CD4-positive, alpha-beta memory T cell (primary cell): ENCODE data around the gene GJE1. TPM values are rescaled to one million over a fixed set of nuclear protein-coding genes. Genes with fewer than 3 reads are reported as not detected.
"Not testable (repeated sequence)": the region's sequence is repeated elsewhere in the genome, so short reads cannot be mapped to it uniquely, and the experiment has no call there.

Source experiments
- CTCF ChIA-PET: fragments of 350-600 bp; sonication (Branson Sonifier 250); formaldehyde crosslinking; loops from one replicate; lab custom pipeline; 2021; ENCODE audit warnings: inconsistent platforms; ENCODE audit not compliant: partially characterized antibody; lab: Charles Lee
- POLR2A ChIA-PET: fragments of 350-600 bp; sonication (Branson Sonifier 250); formaldehyde crosslinking; loops from one replicate; lab custom pipeline; 2021; ENCODE audit not compliant: partially characterized antibody; lab: Charles Lee
- DNase-seq, 5 donors: peaks; one replicate each; pipeline versions ENCODE4 v3.0.0 to v3.0.0-alpha.2; 2020 to 2022; ENCODE audit warnings: mixed read lengths in 1 of 5
- H3K27ac ChIP-seq: one replicate; pipeline ENCODE4 v1.7.0; 2013; ENCODE audit warnings: low read depth, low read length
- H3K27me3 ChIP-seq: 2 replicates; pipeline ENCODE4 v1.7.0; 2013; ENCODE audit warnings: mild to moderate bottlenecking, low read length, moderate library complexity; ENCODE audit not compliant: insufficient read depth
- H3K36me3 ChIP-seq: 2 replicates; pipeline ENCODE4 v1.7.0; 2013; ENCODE audit warnings: mild to moderate bottlenecking, low read length, moderate library complexity; ENCODE audit not compliant: insufficient read depth
- H3K4me1 ChIP-seq: 2 replicates; pipeline ENCODE4 v1.7.0; 2013; ENCODE audit warnings: mild to moderate bottlenecking, low read length, moderate library complexity; ENCODE audit not compliant: insufficient read depth
- H3K4me3 ChIP-seq, 2 donors: one replicate each; pipeline ENCODE4 v1.7.0; 2013; ENCODE audit warnings: low read length in 2 of 2, mild to moderate bottlenecking in 1 of 2
- H3K9me3 ChIP-seq, 2 donors: one replicate each; pipeline ENCODE4 v1.7.0; 2013; ENCODE audit warnings: low read length in 2 of 2, control low read depth in 1 of 2; ENCODE audit not compliant: control insufficient read depth in 1 of 2
- H3K27ac Mint-ChIP-seq, 7 donors: one replicate each; pipeline ENCODE4 v1.8.0; 2020 to 2021; ENCODE audit warnings: mixed read lengths in 7 of 7, mild to moderate bottlenecking in 6 of 7, inconsistent platforms in 3 of 7, moderate library complexity in 3 of 7
- H3K27me3 Mint-ChIP-seq, 2 donors: one replicate each; pipeline ENCODE4 v1.8.0; 2020 to 2021; ENCODE audit warnings: mixed read lengths in 2 of 2
- H3K36me3 Mint-ChIP-seq, 2 donors: one replicate each; pipeline ENCODE4 v1.8.0; 2020 to 2021; ENCODE audit warnings: mixed read lengths in 2 of 2, inconsistent platforms in 1 of 2, mild to moderate bottlenecking in 1 of 2
- H3K4me1 Mint-ChIP-seq, 4 donors: one replicate each; pipeline ENCODE4 v1.8.0; 2020 to 2021; ENCODE audit warnings: mixed read lengths in 4 of 4, mild to moderate bottlenecking in 1 of 4
- H3K4me3 Mint-ChIP-seq, 8 donors: one replicate each; pipeline ENCODE4 v1.8.0; 2020 to 2021; ENCODE audit warnings: mixed read lengths in 8 of 8, mild to moderate bottlenecking in 7 of 8, moderate library complexity in 6 of 8, inconsistent platforms in 3 of 8
- H3K9me3 Mint-ChIP-seq, 8 donors: one replicate each; pipeline ENCODE4 v1.8.0; 2020 to 2021; ENCODE audit warnings: mixed read lengths in 8 of 8, mild to moderate bottlenecking in 5 of 8, inconsistent platforms in 3 of 8, moderate library complexity in 1 of 8
- intact Hi-C: fragments of 100-400 bp; cut with micrococcal nuclease; formaldehyde crosslinking; loops from one replicate; pipeline ENCODE4 v1.15.1; 2023
- polyA plus RNA-seq, 2 donors: library from polyadenylated mRNA; unstranded; fragments of 300-500 nt; fragmentation: Illumina TruSeq; gene quantifications; one replicate each; pipeline ENCODE4 v1.2.3, GENCODE V29; 2021
- total RNA-seq, 2 experiments: library from RNA; stranded (reverse); gene quantifications; one replicate each; pipeline ENCODE4 v1.2.3, GENCODE V29; 2021

Gene GJE1
- total and polyA plus RNA-seq, 4 experiments from 2014 or later: not detected

DNA sequence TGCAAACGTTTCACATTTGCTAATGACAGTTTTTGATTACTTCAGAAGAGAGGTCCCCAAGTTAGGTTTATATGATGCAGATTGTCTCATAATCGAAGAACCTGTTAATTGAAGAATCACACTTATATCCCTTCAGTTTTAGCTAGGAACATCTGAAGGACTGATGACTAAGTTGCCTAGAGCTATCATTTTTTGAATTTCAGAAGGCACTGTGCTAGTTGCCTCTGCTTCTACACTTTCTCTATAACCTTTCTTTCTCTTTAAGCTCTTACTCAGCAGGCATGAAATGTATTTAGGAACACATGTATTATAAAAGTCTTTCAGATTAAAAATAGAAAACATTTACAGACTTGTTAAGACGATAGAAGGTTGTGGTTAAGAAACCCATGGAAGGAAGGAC, 14.4 kb upstream of the GJE1 start:
- ChIA-PET CTCF (no interaction called here), POLR2A (no interaction called here)
- no peak for DNase-seq
- intact Hi-C loops: no loop called here
- Histone ChIP-seq H3K4me3 (no peak overlapping the region), H3K36me3 (no peaks in the 10 kb centered on the region), H3K4me1 (no peaks in the 10 kb centered on the region), H3K27ac (no peak overlapping the region), H3K27me3 (no peaks in the 10 kb centered on the region), H3K9me3 (no peaks in the 10 kb centered on the region)
- Mint-ChIP-seq H3K36me3 (no peaks in the 10 kb centered on the region), H3K27me3 (peaks cover 4 to 5% of the 10 kb centered on the region in 2 donors), H3K27ac (no peak overlapping the region), H3K9me3 (no peaks in the 10 kb centered on the region), H3K4me3 (no peak overlapping the region), H3K4me1 (no peaks in the 10 kb centered on the region)

DNA sequence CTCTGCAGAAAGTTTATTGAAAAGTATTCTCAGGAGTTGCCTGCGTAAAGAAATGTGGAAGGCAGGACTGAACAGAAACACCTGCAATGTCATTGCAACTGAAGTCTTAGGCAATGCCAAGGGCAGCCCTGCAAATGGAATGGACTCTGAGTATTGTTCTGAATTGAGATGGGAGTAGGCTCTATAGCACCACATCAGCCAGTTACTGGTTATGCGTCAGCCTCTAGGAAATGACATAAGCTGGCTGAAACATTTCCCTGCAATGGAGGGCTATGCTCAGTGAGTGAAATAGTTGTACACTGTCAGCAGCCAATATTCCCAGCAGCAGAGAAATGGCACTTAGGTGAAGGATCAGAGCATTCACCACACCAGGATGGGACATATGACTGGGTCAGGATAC, 13.8 kb upstream of the GJE1 start:
- Histone ChIP-seq H3K27me3 (no peaks in the 10 kb centered on the region), H3K4me1 (no peaks in the 10 kb centered on the region), H3K36me3 (no peaks in the 10 kb centered on the region), H3K4me3 (no peak overlapping the region), H3K27ac (no peak overlapping the region), H3K9me3 (no peaks in the 10 kb centered on the region)
- Mint-ChIP-seq H3K4me1 (no peaks in the 10 kb centered on the region), H3K36me3 (no peaks in the 10 kb centered on the region), H3K27ac (no peak overlapping the region), H3K27me3 (peaks cover 4 to 5% of the 10 kb centered on the region in 2 donors), H3K9me3 (no peaks in the 10 kb centered on the region), H3K4me3 (no peak overlapping the region)
- CTCF ChIA-PET: no interaction called here
- POLR2A ChIA-PET: no interaction called here
- intact Hi-C loops: no loop called here
- no peak for DNase-seq

DNA sequence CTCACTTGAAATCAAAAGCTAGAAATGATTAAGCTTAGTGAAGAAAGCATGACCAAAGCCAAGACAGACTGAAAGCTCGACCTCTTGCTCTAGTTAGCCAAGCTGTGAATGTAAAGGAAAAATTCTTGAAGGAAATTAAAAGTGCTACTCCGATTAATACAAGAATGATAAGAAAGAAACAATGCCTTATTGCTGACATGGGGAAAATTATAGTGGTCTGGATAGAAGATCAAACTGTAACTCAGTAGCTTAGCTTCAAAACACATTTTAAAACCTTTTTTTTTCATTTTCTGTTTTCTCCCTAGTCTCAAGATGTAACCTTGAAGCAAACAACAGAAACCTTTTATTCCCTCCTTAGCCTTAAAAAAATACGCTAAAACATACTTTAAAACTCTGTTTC, 11.4 kb upstream of the GJE1 start:
- H3K27me3 ChIP-seq: no peaks in the 10 kb centered on the region
- ChIA-PET CTCF (interaction anchor here (0.6 to 2.4 kb wide), 2 partner anchors 9 to 242 kb away, joined by 5 to 10 read pairs; no protein-coding TSS in a partner anchor), POLR2A (no interaction called here)
- H3K9me3 ChIP-seq: no peaks in the 10 kb centered on the region
- no peaks in the 10 kb centered on the region for H3K36me3 ChIP-seq
- H3K4me3 ChIP-seq: no peak overlapping the region
- intact Hi-C loops: no loop called here
- Mint-ChIP-seq H3K4me1 (no peaks in the 10 kb centered on the region), H3K27ac (no peak overlapping the region), H3K9me3 (no peaks in the 10 kb centered on the region), H3K36me3 (no peaks in the 10 kb centered on the region), H3K27me3 (peaks cover 2 to 8% of the 10 kb centered on the region in 2 donors), H3K4me3 (no peak overlapping the region)
- no peaks in the 10 kb centered on the region for H3K4me1 ChIP-seq
- no peak for DNase-seq
- no peak overlapping the region for H3K27ac ChIP-seq

DNA sequence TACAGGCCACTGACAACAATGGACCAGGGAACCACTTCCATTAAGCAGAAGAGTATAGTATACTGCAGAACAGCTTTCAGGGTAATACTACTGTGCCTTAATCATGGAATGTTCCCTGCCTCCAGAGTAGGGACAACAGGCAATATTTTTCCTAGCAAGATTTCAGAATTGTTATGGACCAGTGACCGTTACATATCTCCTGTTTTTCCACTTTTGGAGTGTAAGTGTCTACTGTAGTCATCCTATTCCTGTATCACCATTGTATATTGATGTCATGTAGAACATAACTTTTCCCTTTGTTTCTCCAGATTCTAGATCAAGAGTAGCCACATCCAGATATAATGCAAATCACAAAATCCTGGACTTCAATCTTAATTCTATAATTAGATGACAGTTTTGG, 1.9 kb upstream of the GJE1 start:
- Histone ChIP-seq H3K4me1 (no peaks in the 10 kb centered on the region), H3K27ac (no peak overlapping the region), H3K9me3 (no peaks in the 10 kb centered on the region), H3K36me3 (no peaks in the 10 kb centered on the region), H3K4me3 (no peak overlapping the region), H3K27me3 (no peaks in the 10 kb centered on the region)
- Mint-ChIP-seq H3K27me3 (peaks cover 18 to 21% of the 10 kb centered on the region in 2 donors), H3K9me3 (no peaks in the 10 kb centered on the region), H3K36me3 (no peaks in the 10 kb centered on the region), H3K4me1 (no peaks in the 10 kb centered on the region), H3K4me3 (no peak overlapping the region), H3K27ac (no peak overlapping the region)
- POLR2A ChIA-PET: no interaction called here
- DNase-seq: no peak
- CTCF ChIA-PET: interaction anchor here (0.9 kb wide), 1 partner anchor 77 kb away, joined by 3 read pairs; no protein-coding TSS in a partner anchor
- intact Hi-C loops: no loop called here

GRCh38 chr6:142138876-142139275, 6.2 kb downstream of the GJE1 start:
- ChIA-PET POLR2A (no interaction called here), CTCF (interaction anchor here (1.2 kb wide), 1 partner anchor 7 kb away, joined by 4 read pairs; no protein-coding TSS in a partner anchor)
- no peak overlapping the region for H3K27ac Mint-ChIP-seq

DNA sequence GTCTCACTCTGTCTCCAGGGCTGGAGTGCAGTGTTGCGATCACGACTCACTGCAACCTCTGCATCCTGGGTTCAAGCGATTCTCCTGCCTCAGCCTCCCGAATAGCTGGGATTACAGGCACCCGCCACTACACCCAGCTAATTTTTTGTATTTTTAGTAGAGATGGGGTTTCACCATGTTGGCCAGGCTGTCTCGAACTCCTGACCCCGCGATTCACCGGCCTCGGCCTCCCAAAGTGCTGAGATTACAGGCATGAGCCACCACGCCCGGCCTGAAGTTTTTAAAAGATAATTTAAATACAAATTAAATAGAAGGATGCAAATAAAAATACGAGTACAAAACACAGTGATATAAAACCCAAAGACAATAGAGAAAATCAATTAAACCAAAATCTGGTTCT, 8.8 kb downstream of the GJE1 start:
- H3K27ac Mint-ChIP-seq, H3K4me3 Mint-ChIP-seq, H3K36me3 Mint-ChIP-seq, H3K9me3 Mint-ChIP-seq, H3K27ac ChIP-seq, H3K4me3 ChIP-seq, DNase-seq, H3K36me3 ChIP-seq, H3K27me3 ChIP-seq, H3K9me3 ChIP-seq, H3K4me1 ChIP-seq, POLR2A ChIA-PET: not testable (repeated sequence)
- intact Hi-C loops: loop anchor here (10.0 kb wide), 1 partner anchor 1953 kb away; the partner anchor contains the start of gene SF3B5
- CTCF ChIA-PET: interaction anchor here (1.0 kb wide), 1 partner anchor 15 kb away, joined by 3 read pairs; no protein-coding TSS in a partner anchor
- Mint-ChIP-seq H3K4me1 (peaks cover 8 to 11% (median 9%) of the 10 kb centered on the region in 4 donors), H3K27me3 (peaks cover 12% of the 10 kb centered on the region in 2 donors)

More at GRCh38 chr6:142138876-142139275, 6.2 kb downstream of the GJE1 start:
- Mint-ChIP-seq H3K4me3 (no peak overlapping the region), H3K9me3 (peaks cover 0 to 4% (median 0%) of the 10 kb centered on the region in 8 donors), H3K4me1 (no peaks in the 10 kb centered on the region), H3K27me3 (peaks cover 14 to 15% of the 10 kb centered on the region in 2 donors), H3K36me3 (no peaks in the 10 kb centered on the region)
- Histone ChIP-seq H3K9me3 (no peaks in the 10 kb centered on the region), H3K27me3 (peaks cover 10% of the 10 kb centered on the region), H3K4me1 (no peaks in the 10 kb centered on the region), H3K4me3 (no peak overlapping the region), H3K27ac (no peak overlapping the region), H3K36me3 (no peaks in the 10 kb centered on the region)
- intact Hi-C loops: no loop called here
- no peak for DNase-seq

- no peaks in the 10 kb centered on the region for H3K27me3 Mint-ChIP-seq
- H3K36me3 Mint-ChIP-seq: peaks cover 9 to 19% of the 10 kb centered on the region in 2 donors
- H3K9me3 ChIP-seq: no peaks in the 10 kb centered on the region
- peaks cover 0 to 6% (median 0%) of the 10 kb centered on the region in 8 donors for H3K9me3 Mint-ChIP-seq
- peak within 1 kb of the TSS; percentile 81 to 97 (median 94) for H3K4me3 Mint-ChIP-seq
- no peaks in the 10 kb centered on the region for H3K36me3 ChIP-seq
- no peaks in the 10 kb centered on the region for H3K27me3 ChIP-seq
- peaks cover 46 to 61% (median 53%) of the 10 kb centered on the region in 4 donors for H3K4me1 Mint-ChIP-seq
- intact Hi-C loops: loop anchor here (1.0 to 10.0 kb wide), 10 partner anchors 60 to 1948 kb away; partner anchors contain the start of genes ADAT2, LTV1, PEX3 and SF3B5
- ChIA-PET CTCF (interaction anchor here (0.7 to 4.4 kb wide), 10 partner anchors 9 to 1303 kb away, joined by 3 to 33 read pairs (median 4); partner anchors contain the start of genes ADAT2, GJE1 and PEX3), POLR2A (interaction anchor here (0.6 to 2.0 kb wide), 3 partner anchors 8 to 1917 kb away, joined by 3 to 7 read pairs (median 4); partner anchors contain the start of genes ADAT2 and PEX3)
- H3K4me3 ChIP-seq: peak within 1 kb of the TSS; percentile 86 to 100
- peak within 1 kb of the TSS; percentile 73 for H3K27ac ChIP-seq
- peak within 1 kb of the TSS; percentile 83 to 96 (median 94) for H3K27ac Mint-ChIP-seq
- DNase-seq: peak; percentile 97 to 98 (median 98)
- peaks cover 39% of the 10 kb centered on the region for H3K4me1 ChIP-seq
Observed at GRCh38 chr6:142146828-142147662, 14.3 kb downstream of the GJE1 start, which contains the start of the genes NMBR and VTA1. NMBR (minus strand) TSS chr6:142147122; CDS start chr6:142088658, 58,464 bp downstream. VTA1 (plus strand) TSS chr6:142147263; CDS start chr6:142147288, 25 bp downstream.
